SK-N-SH treated with all-trans-retinoic acid at 6 μM for 48 hours (cell line): ENCODE measurements around the gene RHOU.

Experiments
- BACH2 ChIP-seq: fragments of 250-450 bp; sonication (Bioruptor Pico); IDR thresholded peaks from 2 replicates; pipeline ENCODE4 v1.9.0; 2021; ENCODE audit warnings: mild to moderate bottlenecking, borderline replicate concordance
- ISL1 ChIP-seq: fragments of 250-450 bp; sonication (Bioruptor Pico); IDR thresholded peaks from 2 replicates; pipeline ENCODE4 v2.1.2; 2022; ENCODE audit warnings: mild to moderate bottlenecking, moderate library complexity
- OSR1 ChIP-seq: fragments of 250-450 bp; sonication (Bioruptor Pico); IDR thresholded peaks from 2 replicates; pipeline ENCODE4 v1.8.0; 2022; ENCODE audit warnings: moderate library complexity, mild to moderate bottlenecking, inconsistent platforms
- RARB ChIP-seq: fragments of 250-450 bp; sonication (Bioruptor Pico); IDR thresholded peaks from 2 replicates; pipeline ENCODE4 v1.8.0; 2021; ENCODE audit warnings: mild to moderate bottlenecking, moderate library complexity
- SNAI2 ChIP-seq: fragments of 250-450 bp; sonication (Bioruptor Pico); IDR thresholded peaks from 2 replicates; pipeline ENCODE4 v1.5.0; 2020; ENCODE audit warnings: mild to moderate bottlenecking, moderate library complexity
- TCF4 ChIP-seq: fragments of 250-450 bp; sonication (Bioruptor Pico); IDR thresholded peaks from 2 replicates; pipeline ENCODE4 v1.8.0; 2021; ENCODE audit warnings: mild to moderate bottlenecking, moderate library complexity, borderline replicate concordance
- TOX ChIP-seq: fragments of 250-450 bp; sonication (Bioruptor Pico); IDR thresholded peaks from 2 replicates; pipeline ENCODE4 v1.8.0; 2021; ENCODE audit warnings: mild to moderate bottlenecking, moderate library complexity, borderline replicate concordance
- ZFP30 ChIP-seq: fragments of 450-650 bp; formaldehyde crosslinking; IDR thresholded peaks from 2 replicates; pipeline ENCODE4 v1.5.0; 2022; ENCODE audit warnings: mild to moderate bottlenecking, moderate library complexity
- ZNF70 ChIP-seq: fragments of 450-650 bp; formaldehyde crosslinking; IDR thresholded peaks from 2 replicates; pipeline ENCODE4 v1.5.0; 2020; ENCODE audit warnings: mild to moderate bottlenecking, moderate library complexity
- ZNF8 ChIP-seq: fragments of 450-650 bp; formaldehyde crosslinking; IDR thresholded peaks from 2 replicates; pipeline ENCODE4 v1.5.0; 2020; ENCODE audit warnings: mild to moderate bottlenecking, moderate library complexity
- TF ChIP-seq, protein P1 (sequence below): fragments of 250-450 bp; sonication (Bioruptor Pico); IDR thresholded peaks from 2 replicates; pipeline ENCODE4 v1.8.0; 2021; ENCODE audit warnings: low read depth, mild to moderate bottlenecking, moderate library complexity, borderline replicate concordance
- TF ChIP-seq, protein P2 (sequence below): fragments of 250-450 bp; sonication (Bioruptor Pico); IDR thresholded peaks from 2 replicates; pipeline ENCODE4 v1.8.0; 2020; ENCODE audit warnings: mild to moderate bottlenecking, moderate library complexity, borderline replicate concordance
- TF ChIP-seq, protein P3 (sequence below): fragments of 250-450 bp; sonication (Bioruptor Pico); IDR thresholded peaks from 2 replicates; pipeline ENCODE4 v1.5.1; 2021; ENCODE audit warnings: mild to moderate bottlenecking, moderate library complexity
- TF ChIP-seq, protein P4 (sequence below): fragments of 250-450 bp; sonication (Bioruptor Pico); IDR thresholded peaks from 2 replicates; pipeline ENCODE4 v1.5.1; 2020; ENCODE audit warnings: low read depth, mild to moderate bottlenecking, moderate library complexity

DNA sequence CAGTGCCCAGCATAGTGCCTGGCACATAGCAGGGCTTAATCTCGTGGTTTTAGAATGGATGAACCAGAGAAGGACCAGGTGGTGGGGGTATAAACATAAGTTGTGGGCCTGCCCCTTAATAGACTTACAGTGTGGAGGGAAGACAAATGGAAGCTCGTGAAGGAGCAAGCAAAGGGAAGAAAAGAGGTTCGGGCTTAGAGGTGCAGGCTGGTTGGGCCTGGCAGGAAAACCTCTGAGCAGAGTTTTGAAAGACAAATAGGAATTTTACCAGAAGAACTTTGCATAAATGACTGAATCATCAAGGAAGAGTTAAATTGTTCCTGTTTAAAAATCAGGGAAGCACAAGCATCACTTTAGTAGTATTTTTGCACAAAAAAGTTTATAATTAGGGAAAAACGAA lies 4.5 kb downstream of the RHOU start:
- TF ChIP-seq, protein P1, sequence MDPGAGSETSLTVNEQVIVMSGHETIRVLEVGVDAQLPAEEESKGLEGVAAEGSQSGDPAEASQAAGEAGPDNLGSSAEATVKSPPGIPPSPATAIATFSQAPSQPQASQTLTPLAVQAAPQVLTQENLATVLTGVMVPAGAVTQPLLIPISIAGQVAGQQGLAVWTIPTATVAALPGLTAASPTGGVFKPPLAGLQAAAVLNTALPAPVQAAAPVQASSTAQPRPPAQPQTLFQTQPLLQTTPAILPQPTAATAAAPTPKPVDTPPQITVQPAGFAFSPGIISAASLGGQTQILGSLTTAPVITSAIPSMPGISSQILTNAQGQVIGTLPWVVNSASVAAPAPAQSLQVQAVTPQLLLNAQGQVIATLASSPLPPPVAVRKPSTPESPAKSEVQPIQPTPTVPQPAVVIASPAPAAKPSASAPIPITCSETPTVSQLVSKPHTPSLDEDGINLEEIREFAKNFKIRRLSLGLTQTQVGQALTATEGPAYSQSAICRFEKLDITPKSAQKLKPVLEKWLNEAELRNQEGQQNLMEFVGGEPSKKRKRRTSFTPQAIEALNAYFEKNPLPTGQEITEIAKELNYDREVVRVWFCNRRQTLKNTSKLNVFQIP (CRISPR knock-in tag) = no peak
- TF ChIP-seq SNAI2 (CRISPR knock-in tag) (no peak), OSR1 (CRISPR knock-in tag) (no peak), BACH2 (no peak), ISL1 (CRISPR knock-in tag) (no peak), ZNF8 (CRISPR knock-in tag) (no peak), ZNF70 (CRISPR knock-in tag) (no peak), ZFP30 (CRISPR knock-in tag) (no peak), TOX (CRISPR knock-in tag) (no peak), RARB (CRISPR knock-in tag) (no peak), TCF4 (CRISPR knock-in tag) (no peak)
- TF ChIP-seq, protein P2, sequence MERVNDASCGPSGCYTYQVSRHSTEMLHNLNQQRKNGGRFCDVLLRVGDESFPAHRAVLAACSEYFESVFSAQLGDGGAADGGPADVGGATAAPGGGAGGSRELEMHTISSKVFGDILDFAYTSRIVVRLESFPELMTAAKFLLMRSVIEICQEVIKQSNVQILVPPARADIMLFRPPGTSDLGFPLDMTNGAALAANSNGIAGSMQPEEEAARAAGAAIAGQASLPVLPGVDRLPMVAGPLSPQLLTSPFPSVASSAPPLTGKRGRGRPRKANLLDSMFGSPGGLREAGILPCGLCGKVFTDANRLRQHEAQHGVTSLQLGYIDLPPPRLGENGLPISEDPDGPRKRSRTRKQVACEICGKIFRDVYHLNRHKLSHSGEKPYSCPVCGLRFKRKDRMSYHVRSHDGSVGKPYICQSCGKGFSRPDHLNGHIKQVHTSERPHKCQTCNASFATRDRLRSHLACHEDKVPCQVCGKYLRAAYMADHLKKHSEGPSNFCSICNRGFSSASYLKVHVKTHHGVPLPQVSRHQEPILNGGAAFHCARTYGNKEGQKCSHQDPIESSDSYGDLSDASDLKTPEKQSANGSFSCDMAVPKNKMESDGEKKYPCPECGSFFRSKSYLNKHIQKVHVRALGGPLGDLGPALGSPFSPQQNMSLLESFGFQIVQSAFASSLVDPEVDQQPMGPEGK (CRISPR knock-in tag) = no peak
- TF ChIP-seq, protein P3, sequence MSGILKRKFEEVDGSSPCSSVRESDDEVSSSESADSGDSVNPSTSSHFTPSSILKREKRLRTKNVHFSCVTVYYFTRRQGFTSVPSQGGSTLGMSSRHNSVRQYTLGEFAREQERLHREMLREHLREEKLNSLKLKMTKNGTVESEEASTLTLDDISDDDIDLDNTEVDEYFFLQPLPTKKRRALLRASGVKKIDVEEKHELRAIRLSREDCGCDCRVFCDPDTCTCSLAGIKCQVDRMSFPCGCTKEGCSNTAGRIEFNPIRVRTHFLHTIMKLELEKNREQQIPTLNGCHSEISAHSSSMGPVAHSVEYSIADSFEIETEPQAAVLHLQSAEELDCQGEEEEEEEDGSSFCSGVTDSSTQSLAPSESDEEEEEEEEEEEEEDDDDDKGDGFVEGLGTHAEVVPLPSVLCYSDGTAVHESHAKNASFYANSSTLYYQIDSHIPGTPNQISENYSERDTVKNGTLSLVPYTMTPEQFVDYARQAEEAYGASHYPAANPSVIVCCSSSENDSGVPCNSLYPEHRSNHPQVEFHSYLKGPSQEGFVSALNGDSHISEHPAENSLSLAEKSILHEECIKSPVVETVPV = no peak
- TF ChIP-seq, protein P4, sequence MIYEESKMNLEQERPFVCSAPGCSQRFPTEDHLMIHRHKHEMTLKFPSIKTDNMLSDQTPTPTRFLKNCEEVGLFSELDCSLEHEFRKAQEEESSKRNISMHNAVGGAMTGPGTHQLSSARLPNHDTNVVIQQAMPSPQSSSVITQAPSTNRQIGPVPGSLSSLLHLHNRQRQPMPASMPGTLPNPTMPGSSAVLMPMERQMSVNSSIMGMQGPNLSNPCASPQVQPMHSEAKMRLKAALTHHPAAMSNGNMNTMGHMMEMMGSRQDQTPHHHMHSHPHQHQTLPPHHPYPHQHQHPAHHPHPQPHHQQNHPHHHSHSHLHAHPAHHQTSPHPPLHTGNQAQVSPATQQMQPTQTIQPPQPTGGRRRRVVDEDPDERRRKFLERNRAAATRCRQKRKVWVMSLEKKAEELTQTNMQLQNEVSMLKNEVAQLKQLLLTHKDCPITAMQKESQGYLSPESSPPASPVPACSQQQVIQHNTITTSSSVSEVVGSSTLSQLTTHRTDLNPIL (CRISPR knock-in tag) = no peak
